MM.1S (cell line): ENCODE results near the gene ADNP2.

ENCODE experiments used
- DNase-seq: peaks from one replicate; pipeline ENCODE4 v3.0.0-alpha.2; 2015
- H2AFZ ChIP-seq: fragments of 300-600 bp; sonication (generic); 2 replicates; pipeline ENCODE4 v1.6.0; 2016; ENCODE audit warnings: antibody characterized with exemption, low read length
- H3F3A ChIP-seq: fragments of 300-600 bp; sonication (generic); 2 replicates; pipeline ENCODE4 v1.6.1; 2016; ENCODE audit warnings: mild to moderate bottlenecking, antibody characterized with exemption, low read length, moderate library complexity, mixed read lengths; ENCODE audit not compliant: insufficient read depth
- H3K27ac ChIP-seq: fragments of 300-600 bp; sonication (generic); 2 replicates; pipeline ENCODE4 v1.5.1; 2016; ENCODE audit warnings: mild to moderate bottlenecking, low read length
- H3K27me3 ChIP-seq: fragments of 300-600 bp; sonication (generic); replicated peaks from 2 replicates; pipeline ENCODE4 v1.6.0; 2016; ENCODE audit warnings: low read length; ENCODE audit not compliant: insufficient read depth
- H3K36me3 ChIP-seq: fragments of 300-600 bp; sonication (generic); replicated peaks from 2 replicates; pipeline ENCODE4 v1.6.1; 2016; ENCODE audit warnings: mild to moderate bottlenecking, low read length, mixed read lengths; ENCODE audit not compliant: insufficient read depth
- H3K4me1 ChIP-seq: fragments of 300-600 bp; sonication (generic); 2 replicates; pipeline ENCODE4 v1.6.1; 2016; ENCODE audit warnings: low read length, mixed read lengths
- H3K4me2 ChIP-seq: fragments of 300-600 bp; sonication (generic); 2 replicates; pipeline ENCODE4 v1.6.0; 2016; ENCODE audit warnings: low read depth, low read length
- H3K4me3 ChIP-seq: fragments of 300-600 bp; sonication (generic); 2 replicates; pipeline ENCODE4 v1.5.1; 2016; ENCODE audit warnings: low read length, mixed read lengths
- H3K79me2 ChIP-seq: fragments of 300-600 bp; sonication (generic); 2 replicates; pipeline ENCODE4 v1.6.1; 2016; ENCODE audit warnings: mixed run types, low read length, mixed read lengths
- H3K9ac ChIP-seq: fragments of 300-600 bp; sonication (generic); 2 replicates; pipeline ENCODE4 v1.6.1; 2016; ENCODE audit warnings: low read length, mixed read lengths
- H3K9me2 ChIP-seq: fragments of 300-600 bp; sonication (generic); replicated peaks from 2 replicates; pipeline ENCODE4 v1.6.1; 2016; ENCODE audit warnings: mild to moderate bottlenecking, low read length, mixed read lengths; ENCODE audit not compliant: insufficient read depth
- H3K9me3 ChIP-seq: fragments of 300-600 bp; sonication (generic); replicated peaks from 2 replicates; pipeline ENCODE4 v1.6.1; 2016; ENCODE audit warnings: mild to moderate bottlenecking, low read length, mixed read lengths; ENCODE audit not compliant: insufficient read depth
- H4K20me1 ChIP-seq: fragments of 300-600 bp; sonication (generic); 2 replicates; pipeline ENCODE4 v1.6.1; 2016; ENCODE audit warnings: mild to moderate bottlenecking, low read length, moderate library complexity, mixed read lengths; ENCODE audit not compliant: insufficient read depth
- CTCF ChIP-seq: fragments of 300-600 bp; sonication (generic); IDR thresholded peaks from 2 replicates; pipeline ENCODE4 v1.5.1; 2016; ENCODE audit warnings: antibody characterized with exemption, low read length, mixed read lengths
- EZH2 ChIP-seq: fragments of 300-600 bp; sonication (generic); optimal IDR thresholded peaks from 2 replicates; pipeline ENCODE3; 2017; ENCODE audit warnings: low read depth, mild to moderate bottlenecking, antibody characterized with exemption, low read length, mixed read lengths
- EZH2phosphoT487 ChIP-seq: fragments of 300-600 bp; sonication (generic); IDR thresholded peaks from 2 replicates; pipeline ENCODE4 v1.6.1; 2018; ENCODE audit warnings: antibody characterized with exemption, low read length

Gene ADNP2

GRCh38 chr18:80183273-80184050 is 74.4 kb downstream of the ADNP2 start:
- no peaks in the 10 kb centered on the region for H3K79me2 ChIP-seq
- no peak overlapping the region for H2AFZ ChIP-seq
- H3K27me3 ChIP-seq = no peaks in the 10 kb centered on the region
- no peak overlapping the region for H3K27ac ChIP-seq
- no peak overlapping the region for H3K4me2 ChIP-seq
- H3K4me3 ChIP-seq = no peak overlapping the region
- H4K20me1 ChIP-seq = no peaks in the 10 kb centered on the region
- TF ChIP-seq CTCF (no peak), EZH2phosphoT487 (no peak), EZH2 (no peak)
- no peak overlapping the region for H3K9ac ChIP-seq
- no peaks in the 10 kb centered on the region for H3K9me2 ChIP-seq
- DNase-seq = no peak
- H3F3A ChIP-seq = no peaks in the 10 kb centered on the region
- no peaks in the 10 kb centered on the region for H3K9me3 ChIP-seq
- H3K4me1 ChIP-seq = no peaks in the 10 kb centered on the region
- no peaks in the 10 kb centered on the region for H3K36me3 ChIP-seq

GRCh38 chr18:80184243-80184772 is 75.2 kb downstream of the ADNP2 start:
- no peak overlapping the region for H3K9ac ChIP-seq
- H3K9me3 ChIP-seq = no peaks in the 10 kb centered on the region
- H3K27me3 ChIP-seq = no peaks in the 10 kb centered on the region
- TF ChIP-seq CTCF = no peak
- no peak for TF ChIP-seq EZH2
- TF ChIP-seq EZH2phosphoT487 = no peak
- no peaks in the 10 kb centered on the region for H3K79me2 ChIP-seq
- DNase-seq = no peak
- H3K9me2 ChIP-seq = no peaks in the 10 kb centered on the region
- H3F3A ChIP-seq = no peaks in the 10 kb centered on the region
- no peak overlapping the region for H3K27ac ChIP-seq
- no peaks in the 10 kb centered on the region for H3K36me3 ChIP-seq
- no peaks in the 10 kb centered on the region for H3K4me1 ChIP-seq
- H3K4me2 ChIP-seq = no peak overlapping the region
- no peaks in the 10 kb centered on the region for H4K20me1 ChIP-seq
- H3K4me3 ChIP-seq = no peak overlapping the region
- no peak overlapping the region for H2AFZ ChIP-seq

GRCh38 chr18:80185545-80185944 is 76.5 kb downstream of the ADNP2 start:
- no peaks in the 10 kb centered on the region for H3K27me3 ChIP-seq
- no peak overlapping the region for H3K27ac ChIP-seq
- no peak overlapping the region for H3K9ac ChIP-seq
- no peaks in the 10 kb centered on the region for H3K79me2 ChIP-seq
- H4K20me1 ChIP-seq = no peaks in the 10 kb centered on the region
- no peaks in the 10 kb centered on the region for H3K36me3 ChIP-seq
- H3K4me2 ChIP-seq = no peak overlapping the region
- no peak for DNase-seq
- H3K4me1 ChIP-seq = no peaks in the 10 kb centered on the region
- H3F3A ChIP-seq = no peaks in the 10 kb centered on the region
- H2AFZ ChIP-seq = no peak overlapping the region
- H3K9me2 ChIP-seq = no peaks in the 10 kb centered on the region
- no peak overlapping the region for H3K4me3 ChIP-seq
- no peaks in the 10 kb centered on the region for H3K9me3 ChIP-seq
- no peak for TF ChIP-seq EZH2
- no peak for TF ChIP-seq EZH2phosphoT487
- no peak for TF ChIP-seq CTCF
